HG03354 (cell line): Measurements from ENCODE around the gene PRKN.

Experiments
- ATAC-seq: cut with Tn5 transposase; IDR thresholded peaks from one replicate; pipeline ENCODE4 v1.9.1; 2021; ENCODE audit warnings: mild to moderate bottlenecking; ENCODE audit not compliant: unreplicated experiment, poor library complexity, severe bottlenecking

PRKN gene

DNA sequence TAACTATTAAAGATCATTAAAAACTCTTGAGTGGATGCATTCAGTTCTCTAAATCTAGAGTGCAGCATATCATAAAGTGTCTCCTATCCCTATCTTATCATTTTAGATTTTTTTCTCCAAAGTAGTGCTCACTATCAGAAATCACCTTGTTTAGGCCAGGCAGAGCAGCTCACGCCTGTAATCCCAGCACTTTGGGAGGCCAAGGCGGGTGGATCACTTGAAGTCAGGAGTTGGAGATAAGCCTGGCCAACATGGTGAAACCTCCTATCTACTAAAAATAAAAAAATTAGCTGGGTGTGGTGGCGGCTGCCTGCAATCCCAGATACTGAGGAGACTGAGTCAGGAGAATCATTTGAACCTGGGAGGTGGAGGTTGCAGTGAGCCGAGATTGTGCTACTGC, 368.9 kb downstream of the PRKN start:
- no peak for ATAC-seq

GRCh38 chr6:162345051-162345511, 382.5 kb downstream of the PRKN start:
- ATAC-seq = no peak

DNA sequence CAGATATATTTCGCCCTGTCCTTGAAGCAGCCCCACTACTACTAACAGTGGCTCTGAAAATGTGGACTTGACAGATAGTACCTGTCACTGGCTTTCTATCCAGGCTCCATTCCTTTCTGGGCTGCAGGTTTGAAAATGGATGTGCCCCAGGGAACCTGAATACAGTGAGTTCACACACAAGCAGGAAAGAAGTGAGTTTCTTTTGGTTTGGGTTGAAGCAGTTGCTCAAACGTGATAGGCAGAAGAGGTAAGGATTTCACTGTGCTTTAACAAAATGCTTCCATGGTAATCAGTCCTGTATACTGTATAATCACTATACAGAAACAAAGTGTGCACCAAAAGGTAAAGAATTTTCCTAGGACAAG, 382.9 kb downstream of the PRKN start:
- no peak for ATAC-seq

GRCh38 chr6:162343936-162344645, 383.5 kb downstream of the PRKN start:
- ATAC-seq = no peak

DNA sequence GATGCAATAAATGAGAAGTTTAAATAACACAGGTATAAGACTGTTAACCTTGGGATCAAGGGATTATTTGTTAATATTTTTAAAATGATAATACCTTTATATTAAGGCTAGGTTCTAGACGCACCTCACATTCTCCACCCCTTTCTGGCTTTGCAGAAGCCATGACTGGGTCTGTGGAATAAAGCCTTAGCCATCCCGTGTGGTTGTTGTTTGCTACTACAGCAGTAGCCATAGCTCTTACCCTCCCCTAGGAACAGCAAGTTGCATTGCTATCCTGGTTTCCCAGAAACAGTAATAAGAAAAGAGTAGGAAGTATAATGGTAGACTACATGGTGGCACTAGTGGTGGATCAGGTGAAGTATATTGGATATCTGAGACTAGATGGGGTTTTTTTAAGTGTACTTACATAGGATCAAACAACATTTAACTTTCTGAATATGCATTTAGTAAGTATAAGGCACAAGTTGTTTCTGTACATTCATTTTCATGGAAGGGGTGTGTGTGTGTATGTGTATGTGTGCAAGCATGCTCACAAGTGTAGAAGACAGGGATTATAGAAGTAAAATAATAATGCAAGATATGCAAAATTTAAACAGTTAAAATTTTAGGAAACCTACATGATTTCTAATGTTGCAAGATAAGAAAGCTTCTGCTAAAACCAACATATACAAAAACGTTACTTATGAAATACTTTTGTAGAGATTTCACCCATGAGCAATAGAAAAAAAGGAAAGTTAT, 384.2 kb downstream of the PRKN start:
- ATAC-seq = no peak

- ATAC-seq = no peak
Observed at GRCh38 chr6:162337412-162337811, 390.2 kb downstream of the PRKN start.

DNA sequence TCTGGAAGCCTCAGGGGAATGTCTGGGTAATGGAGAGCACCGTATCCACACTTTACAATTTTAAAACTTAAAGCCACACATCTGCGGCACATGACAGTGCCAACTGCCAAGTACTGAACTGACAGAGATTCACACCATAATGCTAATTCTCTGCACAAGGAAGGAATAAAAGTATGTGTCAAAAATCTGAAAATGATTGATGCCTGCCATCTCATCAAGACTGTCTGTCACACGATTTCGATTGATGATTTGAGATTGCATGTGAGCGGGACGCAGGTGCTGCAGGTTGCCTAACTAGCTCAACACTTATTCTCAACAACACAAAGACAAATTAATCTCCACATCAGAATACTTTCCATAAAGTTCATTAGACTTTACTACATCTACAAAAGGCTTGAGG, 391.2 kb downstream of the PRKN start:
- ATAC-seq = no peak

GRCh38 chr6:162332365-162332764, 395.2 kb downstream of the PRKN start:
- no peak for ATAC-seq

GRCh38 chr6:162331911-162332310, 395.7 kb downstream of the PRKN start:
- no peak for ATAC-seq

- ATAC-seq = no peak
Observed at GRCh38 chr6:162325826-162326225, 401.7 kb downstream of the PRKN start.

DNA sequence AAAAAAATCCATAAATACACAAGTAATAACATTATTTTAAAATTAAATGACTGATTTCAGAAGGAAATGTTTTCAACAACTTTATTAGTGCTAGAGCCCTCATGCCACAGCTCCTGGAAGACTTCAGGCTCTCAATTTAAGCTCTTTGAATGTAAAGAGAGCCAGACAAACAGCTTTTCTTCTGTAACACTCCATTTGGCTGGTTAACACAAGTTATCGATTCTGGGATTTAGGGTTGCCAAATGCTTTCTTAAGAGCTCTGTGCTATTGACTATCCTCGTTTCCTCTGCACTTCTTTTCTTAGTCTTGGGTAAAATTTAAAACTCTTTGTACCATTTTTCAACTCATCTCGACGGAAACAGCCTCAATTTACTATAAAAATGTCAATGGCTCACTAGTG, 402.5 kb downstream of the PRKN start:
- no peak for ATAC-seq

DNA sequence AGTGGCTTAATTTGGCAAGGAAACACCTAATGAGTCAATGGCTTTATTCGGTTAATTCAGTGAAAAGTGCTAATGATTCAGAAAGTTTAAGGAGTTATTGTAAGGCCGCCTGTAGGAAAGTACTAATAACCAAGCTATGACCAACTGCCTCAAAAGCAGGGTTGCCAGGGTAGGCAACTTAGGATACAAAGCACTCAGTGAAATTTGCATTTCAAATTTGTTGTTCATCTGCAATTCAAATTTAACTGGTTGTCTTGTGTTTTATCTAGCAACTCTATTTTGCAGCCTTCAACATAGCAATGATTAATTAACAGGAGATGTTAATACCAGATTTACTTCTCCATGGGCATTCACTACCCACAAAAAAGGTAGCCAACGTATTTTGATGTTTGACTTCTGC, 412.3 kb downstream of the PRKN start:
- ATAC-seq = no peak

DNA sequence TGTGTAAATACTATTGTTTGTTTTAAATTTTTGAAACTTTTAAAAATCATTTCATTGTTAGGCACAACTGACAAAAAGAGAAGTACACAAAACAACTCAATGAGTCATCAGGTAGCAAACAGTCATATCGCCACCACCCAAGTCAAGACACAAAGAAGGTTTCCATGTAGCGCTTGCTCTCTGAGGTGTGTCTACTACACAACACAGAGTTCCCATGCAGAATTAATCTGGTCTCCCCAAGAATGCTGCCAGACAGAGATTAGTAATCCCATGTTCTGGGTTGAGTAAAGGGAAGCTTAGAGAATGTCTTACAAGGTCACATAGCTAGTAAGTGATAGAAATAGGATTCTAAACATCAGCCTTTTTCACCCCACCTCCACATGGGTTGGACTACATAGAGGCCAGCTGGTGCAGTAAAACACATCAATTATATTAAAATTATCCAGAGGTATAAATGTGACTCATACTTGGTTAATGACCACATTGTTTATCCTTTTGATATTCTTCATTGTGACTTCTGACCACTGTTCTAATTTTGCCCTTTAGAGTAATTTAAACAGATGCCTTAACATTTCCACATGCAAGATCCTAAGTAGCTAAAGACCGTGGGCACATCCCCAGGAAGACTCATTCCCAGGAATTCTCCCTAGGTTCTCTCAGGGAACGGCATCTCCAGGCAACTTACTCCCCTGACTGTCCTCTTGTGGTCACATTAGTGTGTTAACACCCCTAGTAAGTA, 413.5 kb downstream of the PRKN start:
- no peak for ATAC-seq

GRCh38 chr6:162307865-162308264, 419.7 kb downstream of the PRKN start:
- ATAC-seq = no peak

DNA sequence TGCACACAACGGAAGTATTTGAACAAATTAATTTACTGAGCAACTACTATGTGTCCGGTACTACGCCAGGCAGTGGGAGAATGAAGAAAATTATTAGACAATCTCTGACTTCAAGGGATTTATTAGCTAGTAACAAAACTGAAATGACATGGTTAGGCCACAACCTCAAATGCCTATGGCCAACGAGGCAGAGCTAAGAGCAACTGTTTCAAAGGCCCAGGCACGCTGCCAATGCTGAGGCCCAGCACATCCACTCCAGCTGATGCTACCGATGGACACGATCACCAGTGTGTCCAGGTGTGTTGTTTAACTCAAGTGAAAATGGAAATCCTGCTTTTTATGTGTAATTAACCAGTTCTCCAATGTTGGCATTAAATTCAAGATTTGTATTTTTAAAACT, 420.9 kb downstream of the PRKN start:
- no peak for ATAC-seq

DNA sequence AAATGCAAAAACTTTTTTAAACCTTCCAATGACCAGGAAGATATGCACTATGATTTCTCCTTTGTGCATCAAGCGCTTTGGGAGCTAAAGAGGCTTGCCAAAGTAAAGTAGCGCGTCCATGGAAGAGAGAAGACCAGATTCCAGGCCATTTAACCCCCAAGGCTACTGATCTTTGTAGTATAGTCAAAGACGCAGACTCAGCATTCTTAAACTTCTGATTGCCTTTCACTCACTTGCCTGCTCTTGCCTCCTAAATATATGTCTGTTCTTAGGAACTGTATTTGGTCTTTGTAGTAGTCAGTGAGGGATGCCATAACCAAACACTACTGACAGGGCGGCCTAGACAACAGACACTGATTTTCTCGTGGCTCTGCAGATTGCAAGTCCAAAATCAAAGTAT, 426.4 kb downstream of the PRKN start:
- ATAC-seq = no peak

DNA sequence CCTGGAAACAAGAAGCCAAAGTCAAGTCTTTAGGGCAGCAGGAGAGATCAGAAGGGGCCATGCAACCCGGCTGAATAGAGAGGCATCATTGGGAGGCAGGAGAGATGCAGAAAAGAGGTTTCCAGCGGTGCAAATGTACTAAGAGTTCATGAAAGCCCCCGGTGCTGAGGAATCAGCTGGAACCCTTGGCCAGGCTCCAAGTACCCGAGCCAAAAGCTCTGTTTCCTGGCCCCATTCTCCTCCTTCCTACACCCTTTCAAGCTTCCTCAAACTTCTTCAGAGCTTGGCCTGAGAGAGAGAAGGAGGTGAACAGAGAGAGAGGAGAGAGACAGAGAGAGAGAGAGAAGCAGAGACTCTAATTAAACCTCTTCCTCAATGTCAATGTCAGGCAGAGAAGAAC, 433.5 kb downstream of the PRKN start:
- no peak for ATAC-seq

DNA sequence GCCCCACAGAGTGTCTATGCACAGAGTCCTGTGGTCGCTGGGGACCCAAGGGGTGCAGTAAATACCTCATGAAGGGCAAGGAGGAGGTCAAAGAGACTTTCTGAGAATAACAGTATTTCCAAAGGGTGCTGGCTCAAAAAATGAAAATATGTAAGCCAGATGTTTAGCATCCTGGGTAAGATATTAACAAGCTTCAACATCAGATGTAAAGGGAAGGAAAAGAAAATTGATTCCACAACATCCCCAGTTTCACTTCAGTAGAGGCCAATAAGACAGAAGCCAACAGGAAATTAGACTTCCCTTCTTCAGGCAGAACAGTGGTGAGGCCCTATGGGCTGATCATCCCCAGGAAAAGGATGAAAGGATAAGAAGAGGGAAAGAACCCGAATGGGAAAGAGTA, 434.7 kb downstream of the PRKN start:
- ATAC-seq = no peak

DNA sequence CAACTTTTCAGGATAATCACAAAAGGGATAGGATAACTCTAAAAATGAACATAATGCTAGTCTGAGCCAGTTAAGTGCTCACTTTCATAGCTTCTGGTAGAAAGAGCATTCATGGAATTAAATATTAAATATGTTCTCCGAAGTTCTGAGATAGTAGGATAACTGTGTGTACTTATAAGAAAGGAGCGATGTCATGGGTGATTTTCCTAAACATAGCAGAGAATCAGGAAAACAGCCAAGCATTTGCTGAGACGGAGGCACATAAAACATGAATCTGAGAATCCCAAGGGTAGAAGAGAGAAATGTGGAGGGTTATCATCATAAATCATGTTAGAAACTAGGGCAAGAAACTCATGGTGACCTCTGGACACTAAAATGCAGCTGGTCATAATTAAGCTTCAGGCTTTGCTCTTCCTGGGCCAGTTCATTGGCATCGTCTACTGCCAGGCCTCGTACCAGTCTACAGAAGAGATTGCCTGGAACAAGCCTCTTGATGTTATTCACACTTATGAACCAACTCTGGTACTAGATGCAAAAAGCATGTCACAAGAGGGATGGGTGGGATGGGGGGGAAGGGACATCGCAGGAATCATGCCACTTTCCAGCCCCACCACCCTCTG, 436.6 kb downstream of the PRKN start:
- ATAC-seq = no peak

DNA sequence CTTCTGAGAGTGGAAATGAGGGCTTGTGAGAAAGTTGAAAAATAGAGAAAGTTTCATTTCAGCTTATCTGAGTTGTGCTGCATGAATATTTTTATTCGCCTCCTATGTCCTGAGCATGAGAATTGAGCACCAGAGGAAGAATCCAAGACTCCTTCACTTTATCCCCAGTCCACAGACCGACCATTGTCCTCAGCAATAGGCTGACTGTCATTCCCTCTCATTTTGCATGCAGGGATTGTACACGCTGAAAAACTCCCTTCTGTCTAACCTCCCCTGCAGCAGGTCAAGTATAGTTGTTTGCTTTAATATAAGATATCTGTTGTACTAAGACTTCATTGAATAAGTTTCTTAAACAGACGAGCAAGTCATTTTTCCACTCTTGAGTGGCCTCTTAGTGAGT, 437.6 kb downstream of the PRKN start:
- no peak for ATAC-seq
